GM19351 (cell line): ENCODE measurements around the gene NEGR1.

Experiments
- ATAC-seq: cut with Tn5 transposase; IDR thresholded peaks from one replicate; pipeline ENCODE4 v1.9.1; 2021; ENCODE audit warnings: mild to moderate bottlenecking, moderate library complexity; ENCODE audit not compliant: unreplicated experiment

Gene NEGR1

GRCh38 chr1:71587961-71588360 is 694.4 kb downstream of the NEGR1 start:
- no peak for ATAC-seq

- no peak for ATAC-seq
Measured at GRCh38 chr1:71586030-71586429, 696.3 kb downstream of the NEGR1 start.

- ATAC-seq, result no peak
Measured at GRCh38 chr1:71583756-71584155, 698.6 kb downstream of the NEGR1 start.

- ATAC-seq, result no peak
Measured at GRCh38 chr1:71582673-71583072, 699.7 kb downstream of the NEGR1 start.

- ATAC-seq, result no peak
Measured at GRCh38 chr1:71577451-71578131, 704.7 kb downstream of the NEGR1 start.

GRCh38 chr1:71572038-71572437 is 710.3 kb downstream of the NEGR1 start:
- no peak for ATAC-seq

- ATAC-seq, result no peak
Measured at GRCh38 chr1:71566413-71566812, 715.9 kb downstream of the NEGR1 start.

- ATAC-seq, result no peak
Measured at GRCh38 chr1:71565831-71566230, 716.5 kb downstream of the NEGR1 start.

GRCh38 chr1:71565262-71565661 is 717.1 kb downstream of the NEGR1 start:
- no peak for ATAC-seq

- ATAC-seq, result no peak
Measured at GRCh38 chr1:71562298-71562697, 720.0 kb downstream of the NEGR1 start.

- ATAC-seq, result no peak
Measured at GRCh38 chr1:71561729-71562128, 720.6 kb downstream of the NEGR1 start.

- ATAC-seq, result no peak
Measured at GRCh38 chr1:71561206-71561605, 721.1 kb downstream of the NEGR1 start.

- ATAC-seq, result no peak
Measured at GRCh38 chr1:71559880-71560279, 722.5 kb downstream of the NEGR1 start.

- ATAC-seq, result no peak
Measured at GRCh38 chr1:71557138-71557537, 725.2 kb downstream of the NEGR1 start.

GRCh38 chr1:71548398-71548890 is 733.9 kb downstream of the NEGR1 start:
- ATAC-seq, result no peak

- ATAC-seq, result no peak
Measured at GRCh38 chr1:71542155-71542554, 740.2 kb downstream of the NEGR1 start.

- no peak for ATAC-seq
Measured at GRCh38 chr1:71533950-71534349, 748.4 kb downstream of the NEGR1 start.

- ATAC-seq, result no peak
Measured at GRCh38 chr1:71532343-71532742, 750.0 kb downstream of the NEGR1 start.

GRCh38 chr1:71526824-71527223 is 755.5 kb downstream of the NEGR1 start:
- ATAC-seq, result no peak

- no peak for ATAC-seq
Measured at GRCh38 chr1:71522721-71523120, 759.6 kb downstream of the NEGR1 start.

GRCh38 chr1:71521655-71522264 is 760.6 kb downstream of the NEGR1 start:
- ATAC-seq, result no peak

- no peak for ATAC-seq
Measured at GRCh38 chr1:71511505-71511904, 770.8 kb downstream of the NEGR1 start.

GRCh38 chr1:71510725-71511124 is 771.6 kb downstream of the NEGR1 start:
- ATAC-seq, result no peak
